Right lobe of liver (tissue), 6 donors: ENCODE results near the gene SUCLA2. TPM values are rescaled to one million over a fixed set of nuclear protein-coding genes. Genes with fewer than 3 reads are reported as not detected.

ENCODE experiments used
- ATAC-seq, 4 donors: fragments of 200-7000 bp; cut with Tn5 transposase; one replicate each; pipeline ENCODE4 v1.9.1; 2020; ENCODE audit warnings: mild to moderate bottlenecking in 4 of 4, moderate library complexity in 4 of 4
- DNase-seq, 3 donors: peaks; one replicate each; pipeline ENCODE4 v3.0.0-alpha.2; 2020
- H3K27ac ChIP-seq, 3 donors: fragments of 200-600 bp; one replicate each; pipeline ENCODE4 v1.8.0; 2022
- H3K27me3 ChIP-seq, 2 donors: fragments of 200-600 bp; one replicate each; pipeline ENCODE4 v1.8.0; 2022
- H3K36me3 ChIP-seq, 4 donors: fragments of 200-600 bp; sonication (generic) in 1 of 4; one replicate each; pipeline versions ENCODE4 v1.5.1 to v1.8.0; 2017 to 2022; ENCODE audit warnings: control low read depth in 1 of 4
- H3K4me1 ChIP-seq, 4 donors: fragments of 200-600 bp; sonication (generic) in 1 of 4; one replicate each; pipeline versions ENCODE4 v1.5.1 to v1.8.0; 2017 to 2022; ENCODE audit warnings: control low read depth in 1 of 4
- H3K4me3 ChIP-seq, 3 donors: fragments of 200-600 bp; one replicate each; pipeline ENCODE4 v1.8.0; 2022
- H3K9me3 ChIP-seq, 4 donors: fragments of 200-600 bp; sonication (generic) in 1 of 4; one replicate each; pipeline versions ENCODE4 v1.5.1 to v1.8.0; 2017 to 2022; ENCODE audit warnings: control low read depth in 1 of 4
- POLR2A ChIP-seq: fragments of 450-650 bp; IDR thresholded peaks from one replicate; pipeline ENCODE4 v1.6.1; 2017; ENCODE audit warnings: antibody characterized with exemption, mild to moderate bottlenecking
- WGBS: methylation state at CpG from one replicate; pipeline ENCODE4 v1.1.6; 2018; ENCODE audit warnings: low coverage, low lambda C conversion rate; ENCODE audit not compliant: insufficient coverage; ENCODE audit errors: missing lambda C conversion rate; 5-methylcytosine and 5-hydroxymethylcytosine counted together
- intact Hi-C, 2 donors: fragments of 100-400 bp; cut with DNase I; formaldehyde crosslinking; loops; one replicate each; pipeline versions ENCODE4 v1.11.2 to v1.14.1; 2022
- total RNA-seq, 6 experiments: library from RNA; depleted of rRNA in 2 of 6; stranded (reverse); fragments of >200 nt in 2 of 6; fragmentation: NEBNext Ultra II Directional in 3 of 6; extraction: Animal tissue kit (Norgen Biotek cat#: 25700) in 3 of 6; gene quantifications; one replicate each; pipeline versions ENCODE4 v1.1.0 to v1.2.4, GENCODE V29; 2016 to 2023
- TF ChIP-seq, protein P1 (sequence below), 4 donors: fragments of 200-600 bp in 3 of 4; fragments of 450-650 bp in 1 of 4; IDR thresholded peaks; one replicate each; pipeline versions ENCODE4 v1.5.1 to v1.8.0; 2016 to 2022; ENCODE audit warnings: antibody characterized with exemption in 4 of 4, mild to moderate bottlenecking in 2 of 4
- donor health status: DM: no; HTN: yes; CAD: no.
- donor health status: DM: no; HTN: no; CAD: no.
- donor health status: DM: no; HTN: no; CAD: no.
- donor health status: DM: no; HTN: yes; CAD: no.
- donor health status: DM: no; HTN: yes; CAD: no.

The SUCLA2 gene
- total RNA-seq, 6 experiments from 2014 or later: 16.0 to 35.8 (median 19.8) TPM

DNA sequence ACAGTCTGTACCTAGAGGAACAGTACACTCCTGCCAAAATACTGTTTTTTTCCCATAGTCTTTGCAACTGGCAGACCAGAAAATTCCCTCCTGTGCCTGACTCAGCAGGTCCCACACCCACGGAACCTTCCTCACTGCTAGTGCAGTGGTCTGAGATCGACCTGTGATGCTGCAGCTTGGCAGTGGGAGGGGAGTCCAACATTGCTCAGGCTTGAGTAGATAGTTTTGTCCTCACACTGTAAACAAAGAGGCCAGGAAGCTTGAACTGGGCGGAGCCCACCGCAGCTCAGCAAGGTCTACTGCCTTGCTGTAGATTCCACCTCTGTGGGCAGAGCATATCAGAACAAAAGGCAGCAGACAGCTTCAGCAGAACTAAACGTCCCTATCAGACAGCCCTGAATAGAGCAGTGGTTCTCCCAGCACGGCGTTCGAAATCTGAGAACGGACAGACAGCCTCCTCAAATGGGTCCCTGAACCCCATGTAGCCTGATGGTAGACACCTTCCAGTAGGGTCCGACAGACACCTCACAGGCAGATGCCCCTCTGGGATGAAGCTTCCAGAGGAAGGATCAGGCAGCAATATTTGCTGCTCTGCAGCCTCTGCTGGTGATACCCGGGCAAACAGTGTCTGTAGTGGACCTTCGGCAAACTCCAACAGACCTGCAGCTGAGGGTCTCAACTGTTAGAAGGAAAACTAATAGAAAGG, 92.7 kb downstream of the SUCLA2 start:
- intact Hi-C loops: no loop called here
- H3K27ac ChIP-seq: no peak overlapping the region
- ATAC-seq (no peak), DNase-seq (no peak)
- no peaks in the 10 kb centered on the region for H3K4me1 ChIP-seq
- WGBS: 74% methylated on average over 7 of the region's 12 CpGs
- no peak overlapping the region for H3K4me3 ChIP-seq
- no peaks in the 10 kb centered on the region for H3K36me3 ChIP-seq
- no peaks in the 10 kb centered on the region for H3K27me3 ChIP-seq
- no peaks in the 10 kb centered on the region for H3K9me3 ChIP-seq
- no peak for TF ChIP-seq POLR2A
- TF ChIP-seq, protein P1, sequence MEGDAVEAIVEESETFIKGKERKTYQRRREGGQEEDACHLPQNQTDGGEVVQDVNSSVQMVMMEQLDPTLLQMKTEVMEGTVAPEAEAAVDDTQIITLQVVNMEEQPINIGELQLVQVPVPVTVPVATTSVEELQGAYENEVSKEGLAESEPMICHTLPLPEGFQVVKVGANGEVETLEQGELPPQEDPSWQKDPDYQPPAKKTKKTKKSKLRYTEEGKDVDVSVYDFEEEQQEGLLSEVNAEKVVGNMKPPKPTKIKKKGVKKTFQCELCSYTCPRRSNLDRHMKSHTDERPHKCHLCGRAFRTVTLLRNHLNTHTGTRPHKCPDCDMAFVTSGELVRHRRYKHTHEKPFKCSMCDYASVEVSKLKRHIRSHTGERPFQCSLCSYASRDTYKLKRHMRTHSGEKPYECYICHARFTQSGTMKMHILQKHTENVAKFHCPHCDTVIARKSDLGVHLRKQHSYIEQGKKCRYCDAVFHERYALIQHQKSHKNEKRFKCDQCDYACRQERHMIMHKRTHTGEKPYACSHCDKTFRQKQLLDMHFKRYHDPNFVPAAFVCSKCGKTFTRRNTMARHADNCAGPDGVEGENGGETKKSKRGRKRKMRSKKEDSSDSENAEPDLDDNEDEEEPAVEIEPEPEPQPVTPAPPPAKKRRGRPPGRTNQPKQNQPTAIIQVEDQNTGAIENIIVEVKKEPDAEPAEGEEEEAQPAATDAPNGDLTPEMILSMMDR (IDR thresholded peaks at IDR 0.05): no peak

DNA sequence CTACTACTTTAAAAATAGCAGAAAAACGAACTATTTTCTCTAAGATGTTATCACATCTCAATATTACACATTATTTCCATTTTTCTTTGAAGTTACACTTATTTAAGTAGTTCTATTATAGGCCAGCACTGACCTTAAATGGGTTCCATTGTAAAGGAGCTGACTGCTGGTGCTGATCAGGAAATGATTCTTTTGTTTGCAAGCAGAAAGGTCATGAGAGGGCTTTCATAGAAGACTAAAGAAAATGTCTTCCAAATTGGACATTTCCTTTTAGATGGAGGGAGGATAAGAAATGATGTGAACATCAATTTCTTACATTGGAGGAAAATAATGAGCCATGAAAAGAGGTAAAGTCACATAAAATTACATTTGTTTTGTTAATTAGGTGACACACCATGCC, 96.2 kb downstream of the SUCLA2 start:
- intact Hi-C loops: no loop called here
- no peaks in the 10 kb centered on the region for H3K27me3 ChIP-seq
- H3K36me3 ChIP-seq: no peaks in the 10 kb centered on the region
- DNase-seq (no peak), ATAC-seq (no peak)
- TF ChIP-seq, protein P1 (IDR thresholded peaks at IDR 0.05): no peak
- TF ChIP-seq POLR2A: no peak
- H3K9me3 ChIP-seq: no peaks in the 10 kb centered on the region
- H3K27ac ChIP-seq: no peak overlapping the region
- no peak overlapping the region for H3K4me3 ChIP-seq
- no peaks in the 10 kb centered on the region for H3K4me1 ChIP-seq
- WGBS: 50% methylated on average over 1 of the region's 1 CpG

DNA sequence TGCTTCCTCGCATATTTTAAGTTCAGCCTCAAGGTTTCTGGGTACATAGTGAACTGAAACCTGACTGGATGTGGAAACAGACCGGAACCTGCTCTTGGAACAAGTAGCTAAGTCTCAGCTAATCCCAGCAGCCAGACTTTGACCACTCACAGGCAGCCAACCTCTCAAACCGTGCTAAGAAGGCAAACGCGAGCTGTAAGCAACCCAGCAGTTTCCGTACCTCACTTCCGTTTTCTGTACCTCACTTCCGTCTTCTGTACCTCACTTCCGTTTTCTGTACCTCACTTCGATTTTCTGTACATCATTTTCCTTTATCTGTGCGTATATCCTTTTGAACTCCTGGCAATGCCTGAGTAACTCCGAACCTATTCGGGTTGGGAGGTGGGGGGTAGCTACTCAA, 96.8 kb downstream of the SUCLA2 start:
- no peaks in the 10 kb centered on the region for H3K27me3 ChIP-seq
- 74% methylated on average over 6 of the region's 13 CpGs for WGBS
- H3K4me1 ChIP-seq: no peaks in the 10 kb centered on the region
- intact Hi-C loops: no loop called here
- no peaks in the 10 kb centered on the region for H3K9me3 ChIP-seq
- H3K36me3 ChIP-seq: no peaks in the 10 kb centered on the region
- TF ChIP-seq, protein P1 (IDR thresholded peaks at IDR 0.05): no peak
- ATAC-seq (no peak), DNase-seq (no peak)
- peak overlapping the region in 1 of 3 donors; percentile 16 for H3K4me3 ChIP-seq
- no peak overlapping the region for H3K27ac ChIP-seq

DNA sequence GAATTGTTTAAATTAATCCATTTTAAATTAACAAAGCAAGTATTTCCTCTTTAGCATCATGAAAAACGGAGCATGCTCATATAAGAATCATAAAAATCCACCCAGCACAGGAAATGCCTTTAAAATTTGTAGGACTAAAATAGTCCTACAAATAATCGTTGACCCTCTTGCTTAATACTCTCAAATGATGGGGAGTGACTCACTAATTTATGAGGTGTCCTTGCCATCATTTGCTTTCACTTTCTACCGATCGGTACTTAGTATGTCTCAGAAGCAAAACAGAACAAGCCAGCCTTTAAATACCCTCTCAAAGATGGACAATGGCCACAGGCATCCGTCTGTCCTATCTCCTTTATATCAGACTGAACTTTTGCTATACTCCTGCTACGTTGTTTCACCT, 97.2 kb downstream of the SUCLA2 start:
- intact Hi-C loops: no loop called here
- Histone ChIP-seq H3K4me3 (peak overlapping the region in 2 of 3 donors; percentile 10 to 16), H3K27ac (no peak overlapping the region)

More for the DNA sequence above, 97.2 kb downstream of the SUCLA2 start:
- no peak for ATAC-seq
- TF ChIP-seq POLR2A: no peak
- TF ChIP-seq, protein P1 (IDR thresholded peaks at IDR 0.05): no peak
- DNase-seq: no peak
- 56% methylated on average over 6 of the region's 6 CpGs for WGBS
- Histone ChIP-seq H3K4me1 (no peaks in the 10 kb centered on the region), H3K9me3 (no peaks in the 10 kb centered on the region), H3K36me3 (no peaks in the 10 kb centered on the region), H3K27me3 (no peaks in the 10 kb centered on the region)
